D341Med (cell line): Measurements from ENCODE around the gene SHISA5.
"Not testable (repeated sequence)": the region's sequence is repeated elsewhere in the genome, so short reads cannot be mapped to it uniquely, and the experiment has no call there.

Source experiments
- DNase-seq: peaks from one replicate; pipeline ENCODE4 v3.0.0; 2012; ENCODE audit warnings: low spot score

SHISA5 gene

DNA sequence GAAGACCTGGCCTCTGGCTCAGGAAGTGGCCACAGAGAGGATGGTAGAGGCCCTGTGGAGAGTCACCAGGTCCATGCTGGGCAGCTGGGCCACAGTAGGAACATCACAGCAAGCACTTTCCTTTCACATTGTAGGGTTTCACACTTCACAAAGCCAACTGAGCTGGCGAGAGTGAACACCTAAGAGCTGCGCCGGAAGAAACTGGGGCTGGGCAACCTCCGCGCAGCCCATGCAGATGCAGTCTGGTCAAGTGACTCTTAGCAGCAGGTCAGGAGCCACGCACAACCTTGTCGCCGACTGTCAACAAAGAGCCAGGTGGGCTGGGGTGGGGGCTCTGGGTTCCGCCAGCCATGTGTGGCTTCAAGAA lies 15.3 kb upstream of the SHISA5 start:
- DNase-seq, result no peak

DNA sequence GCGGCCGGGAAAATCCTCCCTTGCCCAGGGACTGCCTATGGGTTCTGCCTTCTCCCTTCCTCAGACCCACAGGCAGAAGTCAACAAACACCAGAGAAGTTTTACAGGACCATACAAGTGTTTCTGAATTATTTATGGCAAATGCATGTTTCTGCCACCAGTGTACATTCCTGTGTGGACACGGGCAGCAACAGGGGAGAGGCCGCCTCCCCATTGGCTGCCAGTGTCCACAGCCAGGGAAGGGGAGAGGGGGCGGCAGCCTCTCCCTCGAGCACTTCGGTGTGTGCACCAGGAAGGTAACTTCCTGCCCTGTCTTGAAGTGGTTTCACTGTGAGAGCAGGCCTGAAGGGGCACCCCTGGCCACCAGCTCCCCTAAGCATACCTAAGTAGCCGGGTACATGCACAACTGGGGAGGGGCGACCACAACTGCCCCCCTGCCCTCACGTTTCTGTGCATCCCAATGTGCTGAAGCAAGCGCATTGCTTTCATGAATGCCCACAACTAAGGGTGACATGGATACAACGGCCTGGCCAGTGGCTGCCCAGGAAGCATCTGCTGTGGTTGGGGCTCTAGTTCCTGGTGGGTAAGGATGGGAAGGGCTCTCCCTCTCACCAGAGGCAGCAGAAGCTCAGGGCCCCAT lies 14.8 kb upstream of the SHISA5 start:
- peak; percentile 15 for DNase-seq

DNA sequence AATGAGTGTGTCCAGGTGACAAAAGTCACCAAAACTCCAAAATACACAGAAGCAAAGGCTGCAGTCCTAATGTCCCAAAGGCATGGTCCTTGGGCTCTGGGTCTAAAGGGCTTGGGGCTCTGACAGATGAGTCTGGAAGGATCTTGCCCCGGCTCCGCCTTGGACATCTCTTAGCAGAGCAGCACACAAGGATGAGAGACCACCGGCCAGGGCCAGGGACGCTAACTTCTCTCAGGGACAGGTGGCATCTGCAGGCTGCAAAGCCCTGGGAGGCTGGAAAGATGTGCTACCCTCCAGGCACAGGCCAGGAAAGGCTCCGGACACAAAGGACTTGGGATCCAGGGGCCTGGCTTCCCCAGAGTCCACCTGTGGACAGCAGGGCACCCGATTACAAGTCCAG lies 14.1 kb upstream of the SHISA5 start:
- peak; percentile 21 for DNase-seq

DNA sequence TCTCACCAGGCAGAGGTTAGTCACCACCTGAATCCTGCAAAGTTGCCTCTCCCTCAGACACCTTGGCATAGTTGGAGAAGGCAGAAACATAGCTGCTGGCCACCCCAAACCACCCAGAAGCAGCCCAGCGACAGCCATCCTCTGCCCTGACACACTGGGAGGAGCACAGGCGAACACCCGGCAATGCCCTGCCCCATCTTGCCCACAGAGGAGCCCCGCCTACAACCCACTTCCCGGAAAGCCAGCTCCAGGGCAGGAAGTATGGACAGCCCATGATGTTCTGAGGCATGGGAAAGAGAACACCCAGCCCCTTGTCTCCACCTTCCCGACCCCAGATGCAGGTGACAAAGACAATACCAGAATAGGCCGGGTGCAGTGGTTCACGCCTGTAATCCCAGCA lies 12.6 kb upstream of the SHISA5 start:
- DNase-seq, result peak; percentile 22

DNA sequence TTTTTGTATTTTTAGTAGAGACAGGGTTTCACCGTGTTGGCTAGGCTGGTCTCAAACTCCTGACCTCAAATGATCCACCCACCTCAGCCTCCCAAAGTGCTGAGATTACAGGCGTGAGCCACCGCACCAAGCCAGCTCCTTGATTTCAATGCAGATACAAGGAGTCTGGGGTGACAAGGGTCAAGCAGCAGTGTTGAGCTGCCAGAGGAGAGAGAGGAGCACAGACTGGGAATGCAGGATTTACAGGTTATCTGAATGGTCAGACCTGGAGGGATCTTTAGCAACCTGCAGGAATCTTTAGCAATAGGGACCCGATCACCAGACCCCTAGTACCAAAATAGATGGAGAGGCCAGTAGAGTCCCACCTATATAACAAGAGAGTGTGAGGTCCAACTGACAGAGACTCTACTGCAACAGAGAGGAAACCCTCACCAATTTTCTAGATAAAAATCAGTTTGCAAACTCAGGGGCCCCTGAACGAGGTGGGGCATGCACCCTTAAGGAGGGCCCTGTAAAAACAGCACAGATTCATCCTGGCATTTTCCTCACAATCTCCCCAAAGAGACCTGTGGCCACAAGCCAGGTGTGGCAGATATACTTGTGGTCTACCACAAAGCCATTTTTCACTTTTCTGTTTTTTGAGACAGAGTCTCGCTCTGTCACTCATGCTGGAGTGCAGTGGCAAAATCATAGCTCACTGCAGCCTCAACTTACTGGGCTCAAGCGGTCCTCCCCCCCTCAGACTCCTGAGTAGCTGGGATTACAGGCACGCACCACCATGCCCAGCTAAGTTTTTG lies 10.7 kb upstream of the SHISA5 start:
- no peak for DNase-seq

DNA sequence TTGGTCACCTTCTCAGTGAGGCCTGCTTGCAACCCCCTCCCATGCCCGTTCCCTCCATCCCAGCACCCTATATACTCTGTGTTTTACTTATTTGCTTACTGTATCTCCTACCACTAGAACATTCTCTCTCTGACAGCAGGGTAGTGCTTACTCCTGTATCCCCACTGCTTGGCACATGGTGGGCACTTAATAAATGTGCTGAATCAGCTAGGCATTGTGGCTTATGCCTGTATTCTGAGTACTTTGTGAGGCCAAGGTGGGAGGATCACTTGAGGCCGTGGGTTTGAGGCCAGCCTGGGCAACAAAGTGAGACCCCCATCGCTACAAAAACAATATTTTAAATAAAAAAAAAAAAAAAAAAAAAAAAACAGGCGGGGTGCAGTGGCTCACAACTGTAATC lies 7.6 kb upstream of the SHISA5 start:
- DNase-seq, result no peak

DNA sequence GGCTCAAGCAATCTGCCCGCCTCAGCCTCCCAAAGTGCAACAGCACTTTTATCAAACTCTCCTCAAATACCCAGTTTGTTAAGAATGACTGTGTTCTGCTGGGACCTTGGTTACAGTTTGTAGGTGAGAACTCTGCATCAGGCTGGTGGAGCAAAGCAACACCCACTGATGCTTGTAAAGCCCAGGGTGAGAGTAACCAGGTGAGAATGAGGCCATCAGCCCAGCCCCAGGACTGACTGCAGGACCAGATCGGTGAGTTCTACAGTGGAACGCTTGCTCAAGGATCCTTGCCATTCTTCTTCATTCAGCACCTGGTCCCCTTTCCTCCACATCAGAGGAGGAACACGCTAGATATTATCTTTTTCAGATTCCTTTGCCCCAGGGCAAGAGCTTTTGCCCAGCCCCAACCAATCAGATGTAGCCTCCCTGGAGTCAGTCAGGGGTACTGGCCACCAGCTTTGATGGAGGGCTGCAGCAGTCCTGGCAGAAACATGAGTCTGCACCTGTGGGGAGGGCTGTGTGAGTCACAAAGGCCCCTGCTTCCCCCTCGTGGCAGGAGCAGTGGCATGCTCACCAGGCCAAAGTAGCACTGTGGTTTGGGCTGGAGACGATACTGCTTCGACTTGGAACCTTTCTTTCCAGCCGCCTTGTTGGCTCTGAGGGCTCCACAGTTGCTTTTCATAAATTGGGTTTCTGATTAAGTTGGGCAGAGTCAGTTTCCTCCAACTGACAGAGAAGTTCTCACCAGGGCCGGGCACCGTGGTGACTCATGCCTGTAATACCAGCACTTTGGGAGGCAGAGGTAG lies 3.5 kb upstream of the SHISA5 start:
- peak; percentile 82 for DNase-seq

DNA sequence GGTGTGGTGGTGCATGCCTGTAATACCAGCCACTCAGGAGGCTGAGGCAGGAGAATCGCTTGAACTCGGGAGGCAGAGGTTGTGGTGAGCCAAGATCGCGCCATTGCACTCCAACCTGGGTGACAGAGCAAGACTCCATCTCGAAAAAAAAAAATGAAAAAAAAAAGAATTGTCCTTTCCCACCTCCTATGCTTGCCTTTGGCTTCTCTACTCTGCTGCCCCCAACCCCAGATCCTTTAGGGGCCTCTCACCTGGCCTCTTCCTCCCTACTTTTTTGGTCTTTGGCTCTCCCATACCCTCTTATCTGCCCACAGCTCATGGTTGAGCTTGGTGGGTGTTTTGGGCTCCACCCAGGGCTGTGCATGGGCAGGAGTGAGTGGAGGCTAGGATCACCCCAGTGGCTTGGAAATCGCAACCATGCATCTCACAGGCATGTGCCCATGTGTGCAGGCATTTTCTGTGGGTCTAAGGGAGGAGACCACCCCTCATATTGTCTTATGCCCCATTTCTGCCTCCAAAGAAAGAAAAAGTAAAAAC lies 2.1 kb upstream of the SHISA5 start:
- DNase-seq, result no peak

DNA sequence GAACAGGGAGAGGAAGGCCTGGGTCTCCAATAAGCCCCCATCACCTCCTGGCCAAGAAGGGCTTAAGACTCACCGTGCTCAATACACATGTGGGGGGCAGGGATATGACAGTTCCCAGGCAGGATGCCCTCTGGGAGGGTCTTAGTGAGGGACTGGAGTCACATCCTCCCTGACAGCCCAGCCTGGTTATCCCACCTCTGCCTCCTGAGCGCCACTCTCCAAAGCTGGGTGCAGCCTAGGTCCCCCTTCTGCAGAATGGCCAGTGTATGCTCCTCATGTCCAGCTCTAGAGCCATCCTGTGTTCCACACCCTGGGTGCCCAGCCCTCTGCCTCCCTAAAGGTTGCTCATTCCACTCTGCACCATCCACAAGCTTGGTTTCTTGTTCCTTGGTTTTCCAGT lies 1.2 kb upstream of the SHISA5 start:
- DNase-seq, result no peak

DNA sequence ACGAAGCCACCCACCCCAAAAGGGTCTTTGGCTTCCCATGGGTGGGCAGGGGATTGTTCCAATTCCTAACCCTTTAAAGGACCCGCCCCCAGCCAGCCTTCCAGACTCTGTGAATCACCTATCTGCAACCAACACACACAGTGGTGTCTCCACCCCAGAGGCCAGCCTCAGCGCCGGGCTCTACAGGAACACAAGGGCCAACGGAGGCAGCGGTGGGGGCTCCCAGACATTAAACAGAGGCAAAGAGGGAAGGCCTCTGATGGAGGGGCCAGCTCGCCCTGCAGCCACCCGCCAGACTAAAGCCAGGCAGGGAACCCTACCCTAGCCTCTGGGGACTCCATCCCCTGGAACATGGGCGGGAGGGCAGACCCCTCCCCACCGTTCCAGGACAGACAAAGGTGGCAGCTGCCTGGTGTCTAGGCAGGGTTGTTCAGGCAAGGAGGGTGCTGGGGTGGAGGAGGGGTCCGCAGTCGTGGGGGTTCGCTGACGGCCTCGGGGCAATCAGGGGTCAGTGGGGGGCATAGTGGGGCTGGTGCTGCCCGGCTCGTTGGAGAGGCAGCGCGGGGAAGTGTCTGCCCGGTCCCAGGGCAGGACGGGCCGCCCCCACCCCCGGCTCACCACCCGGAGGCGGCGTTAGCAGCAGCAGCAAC lies 448 bp downstream of the SHISA5 start:
- DNase-seq, result peak; percentile 31

DNA sequence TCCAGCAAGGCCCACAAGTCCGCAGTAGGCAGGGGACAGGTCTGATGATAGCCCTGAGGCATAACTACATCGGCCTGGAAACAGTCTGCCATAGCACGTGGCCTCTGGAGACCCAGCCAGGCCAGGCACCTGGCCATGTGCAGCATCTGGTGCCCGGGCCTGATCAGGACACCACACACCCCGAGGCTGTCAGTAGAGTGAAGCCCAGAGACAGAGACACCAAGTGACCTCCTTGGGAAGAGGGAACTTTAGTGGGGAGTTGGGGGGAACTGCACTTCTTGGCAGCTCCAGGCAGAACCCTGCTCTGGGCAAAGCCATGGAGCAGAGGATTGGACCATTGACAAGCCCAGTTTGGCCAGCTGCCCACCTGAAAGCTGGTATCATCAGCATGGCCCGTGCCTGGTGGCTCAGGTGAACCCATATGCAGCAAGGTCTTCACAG lies 1.2 kb downstream of the SHISA5 start:
- peak; percentile 30 for DNase-seq

DNA sequence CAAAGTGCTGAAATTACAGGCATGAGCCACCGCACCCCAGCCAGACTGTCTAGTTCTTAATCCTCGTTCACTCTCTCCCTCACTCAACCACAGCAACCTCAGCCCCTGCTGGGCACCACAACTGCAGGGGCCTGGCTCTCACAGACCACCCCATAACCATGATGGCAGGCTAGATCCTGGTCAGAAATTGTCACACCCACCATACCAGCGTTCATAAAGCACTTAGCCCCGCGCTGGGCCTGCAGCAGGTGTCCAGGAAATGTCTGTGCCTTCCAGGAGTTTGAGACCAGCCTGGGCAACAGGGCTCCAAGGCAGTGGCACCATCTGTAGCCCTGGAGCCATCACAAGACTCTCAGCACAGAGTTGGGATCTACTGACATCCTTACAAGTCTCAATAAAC lies 1.9 kb downstream of the SHISA5 start:
- peak; percentile 25 for DNase-seq

DNA sequence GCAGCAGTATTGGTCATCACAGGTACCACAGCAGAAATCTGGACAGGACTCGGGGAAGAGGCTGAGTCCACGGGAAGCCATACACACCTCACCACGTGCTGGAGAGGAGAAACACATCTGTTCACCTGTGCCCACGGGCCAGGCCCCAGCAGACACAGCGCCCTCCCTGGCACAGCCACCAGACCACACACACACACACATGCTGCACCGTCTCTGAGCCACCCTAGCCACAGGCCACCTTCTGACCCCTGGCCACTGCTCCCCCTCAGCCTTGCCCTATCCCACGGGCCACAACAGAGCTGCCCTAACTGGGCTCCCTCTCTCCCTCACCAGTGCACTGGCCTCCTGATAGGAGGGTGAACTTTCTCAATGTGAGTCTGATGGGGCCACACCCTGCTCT lies 2.8 kb downstream of the SHISA5 start:
- peak; percentile 18 for DNase-seq

DNA sequence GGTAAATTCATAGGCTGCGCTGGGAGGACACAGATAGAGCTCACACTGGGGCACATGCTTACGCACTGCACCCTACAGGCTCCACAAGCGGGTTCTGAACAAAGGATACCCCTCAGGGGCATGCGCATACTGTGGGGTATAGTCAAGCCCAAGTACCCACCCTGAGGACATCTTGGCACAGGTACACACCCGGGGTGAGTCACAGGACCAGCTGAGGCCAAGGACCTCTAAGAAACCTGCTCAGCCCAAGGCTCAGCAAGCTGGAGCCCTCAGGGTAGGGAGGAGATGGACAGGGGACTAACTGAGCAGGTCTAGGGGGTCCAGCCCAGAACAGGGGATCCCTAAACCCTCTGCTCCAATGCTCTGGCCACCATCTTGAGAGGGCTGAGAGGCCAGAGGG lies 3.3 kb downstream of the SHISA5 start:
- no peak for DNase-seq

DNA sequence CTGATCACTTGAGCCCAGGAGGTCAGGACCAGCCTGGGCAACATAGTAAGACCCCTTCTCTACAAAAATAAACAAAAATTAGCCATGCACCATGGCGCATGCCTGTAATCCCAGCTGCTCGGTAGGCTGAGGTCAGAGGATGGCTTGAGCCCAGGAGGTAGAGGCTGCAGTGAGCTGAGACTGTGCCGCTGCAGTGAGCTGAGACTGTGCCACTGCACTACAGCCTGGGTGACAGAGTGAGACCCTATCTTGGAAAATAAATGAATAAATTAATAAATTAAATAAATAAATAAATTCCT lies 10.8 kb downstream of the SHISA5 start:
- no peak for DNase-seq

DNA sequence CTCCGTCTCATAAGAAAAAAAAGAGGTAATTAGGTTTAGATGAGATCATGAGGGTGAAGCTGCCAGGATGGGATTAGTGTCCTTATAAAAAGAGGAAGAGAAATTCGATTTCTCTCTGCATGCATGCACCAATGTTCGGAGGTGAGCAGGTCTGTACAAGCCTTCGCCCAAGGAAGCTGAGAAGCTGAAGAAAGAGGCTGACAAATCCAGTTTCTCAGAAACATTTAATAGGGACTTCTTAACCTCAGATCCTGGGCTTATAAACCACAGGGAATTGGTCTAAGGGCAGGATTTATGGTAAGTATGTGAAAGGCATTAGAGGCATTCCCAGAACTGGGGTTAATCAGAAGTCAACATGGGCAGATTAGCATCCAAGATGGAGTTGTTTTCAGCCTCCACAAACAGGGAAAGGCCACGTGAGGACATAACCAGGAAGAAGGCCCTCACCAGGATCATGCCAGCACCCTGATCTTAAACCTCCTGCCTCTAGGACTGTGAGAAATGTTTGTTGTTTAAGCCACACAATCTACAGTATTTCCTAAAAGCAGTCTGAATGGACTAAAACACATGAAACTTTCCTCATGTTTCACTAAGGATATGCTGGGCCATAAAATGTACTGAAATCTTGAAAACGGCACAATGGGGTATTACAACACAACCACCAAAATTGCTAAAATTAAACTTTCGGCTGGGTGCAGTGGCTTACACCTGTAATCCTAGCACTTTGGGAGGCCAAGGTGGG lies 11.3 kb downstream of the SHISA5 start:
- no peak for DNase-seq

DNA sequence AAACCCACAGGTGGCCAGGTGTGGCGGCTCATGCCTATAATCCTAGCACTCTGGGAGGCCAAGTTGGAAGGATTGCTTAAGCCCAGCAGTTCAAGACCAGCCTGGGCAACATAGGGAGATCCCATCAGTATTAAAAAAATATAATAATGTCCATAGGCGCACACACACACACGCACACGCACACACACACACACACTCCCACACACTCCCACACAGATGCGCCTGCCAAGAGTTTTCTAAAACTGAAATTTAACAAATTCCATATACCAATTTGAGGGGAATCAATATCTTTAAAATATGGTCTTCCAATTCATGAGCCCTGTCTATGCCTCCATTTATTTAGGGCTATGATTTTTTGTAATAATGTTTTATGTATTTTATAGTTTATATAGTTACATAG lies 17.0 kb downstream of the SHISA5 start:
- DNase-seq, result no peak

DNA sequence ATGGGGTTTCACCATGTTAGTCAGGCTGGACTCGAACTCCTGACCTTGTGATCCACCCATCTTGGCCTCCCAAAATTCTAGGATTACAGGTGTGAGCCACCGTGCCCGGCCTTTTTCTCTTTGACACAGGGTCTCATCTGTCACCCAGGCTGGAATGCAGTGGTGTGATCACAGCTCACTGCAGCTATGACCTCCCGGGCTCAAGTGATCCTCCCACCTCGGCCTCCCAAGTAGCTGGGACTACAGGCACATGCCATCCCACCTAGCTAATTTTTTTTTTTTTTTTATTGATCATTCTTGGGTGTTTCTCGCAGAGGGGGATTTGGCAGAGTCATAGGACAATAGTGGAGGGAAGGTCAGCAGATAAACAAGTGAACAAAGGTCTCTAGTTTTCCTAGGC lies 21.2 kb downstream of the SHISA5 start:
- DNase-seq, result not testable (repeated sequence)

DNA sequence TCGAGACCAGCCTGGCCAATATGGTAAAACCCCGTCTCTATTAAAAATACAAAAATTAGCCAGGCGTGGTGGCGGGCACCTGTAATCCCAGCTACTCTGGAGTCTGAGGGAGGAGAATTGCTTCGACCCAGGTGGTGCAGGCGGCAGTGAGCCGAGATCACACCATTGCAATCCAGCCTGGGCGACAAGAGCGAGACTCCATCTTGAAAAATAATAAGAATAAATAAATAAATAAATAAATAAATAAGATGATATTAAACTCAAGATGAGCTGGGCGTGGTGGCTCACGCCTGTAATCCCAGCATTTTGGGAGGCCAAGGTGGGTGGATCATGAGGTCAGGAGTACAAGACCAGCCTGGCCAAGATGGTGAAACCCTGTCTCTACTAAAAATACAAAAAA lies 23.1 kb downstream of the SHISA5 start:
- not testable (repeated sequence) for DNase-seq

DNA sequence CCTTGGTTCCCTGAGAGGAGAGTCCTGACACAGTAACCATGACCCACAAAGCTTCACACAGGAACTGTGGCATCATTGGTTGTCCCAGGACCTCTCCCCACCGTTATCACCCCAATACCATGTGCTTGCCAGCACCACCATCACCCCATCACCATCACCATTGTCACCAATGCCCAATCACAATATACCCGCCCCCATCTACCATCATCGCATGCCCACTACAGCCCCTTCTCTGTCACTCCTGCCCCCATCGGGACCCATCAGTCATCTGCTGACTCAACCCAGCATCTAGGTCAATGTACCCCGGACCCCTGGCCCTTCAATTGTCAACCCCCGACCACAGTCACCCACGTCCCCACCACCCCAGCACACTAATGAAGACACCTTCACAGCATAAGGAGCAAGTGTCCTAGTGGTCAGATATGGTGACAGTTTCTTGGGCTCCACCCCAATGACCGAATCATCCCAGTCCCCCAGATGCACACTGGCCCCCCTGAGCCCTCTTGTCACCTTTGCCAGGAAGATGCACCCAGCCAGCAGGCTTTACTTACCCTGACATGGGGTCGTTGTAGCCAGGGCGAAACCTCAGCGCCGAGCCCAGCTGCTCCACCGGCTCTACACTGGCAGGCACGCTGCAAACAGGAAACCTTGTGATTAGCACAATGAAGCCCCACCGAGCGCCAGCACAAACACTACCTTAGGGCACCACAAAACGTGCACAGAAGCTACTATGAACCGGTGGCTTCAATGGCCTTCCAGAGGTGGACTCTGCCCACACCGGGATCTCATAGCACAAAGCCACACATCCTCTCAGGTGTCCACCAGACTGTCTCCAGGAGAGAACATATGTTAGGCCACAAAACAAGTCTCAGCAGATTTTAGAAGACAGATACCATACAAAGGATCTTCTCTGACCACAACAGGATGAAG lies 25.1 kb downstream of the SHISA5 start:
- DNase-seq, result peak; percentile 10
